Measurements from ENCODE around the gene NRXN3.

DNA sequence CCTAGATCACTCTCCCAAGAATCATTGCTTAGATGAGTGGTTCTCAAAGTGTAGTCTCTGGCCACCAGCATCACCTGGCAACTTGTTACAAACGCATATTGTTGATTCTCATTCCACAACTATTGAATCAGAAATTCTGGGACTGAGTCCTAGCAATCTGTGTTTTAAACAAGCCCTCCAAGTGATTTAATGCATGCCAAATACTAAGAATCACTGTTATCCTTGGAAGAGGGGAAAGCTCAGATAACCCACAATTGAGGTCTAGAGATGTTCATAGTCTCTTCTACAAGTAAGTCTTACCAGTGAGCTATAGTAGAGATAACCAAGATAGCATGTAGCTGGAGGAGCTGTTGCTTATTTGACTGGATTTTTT is 1374.5 kb downstream of the NRXN3 start:
- TF ChIP-seq YY1 (IDR thresholded peaks at IDR 0.05; ENCODE audit: low read depth): no peak
- no peak for TF ChIP-seq TAF1 (IDR thresholded peaks at IDR 0.05; ENCODE audit: borderline replicate concordance, low read depth, low read length)
- TF ChIP-seq, protein P1, sequence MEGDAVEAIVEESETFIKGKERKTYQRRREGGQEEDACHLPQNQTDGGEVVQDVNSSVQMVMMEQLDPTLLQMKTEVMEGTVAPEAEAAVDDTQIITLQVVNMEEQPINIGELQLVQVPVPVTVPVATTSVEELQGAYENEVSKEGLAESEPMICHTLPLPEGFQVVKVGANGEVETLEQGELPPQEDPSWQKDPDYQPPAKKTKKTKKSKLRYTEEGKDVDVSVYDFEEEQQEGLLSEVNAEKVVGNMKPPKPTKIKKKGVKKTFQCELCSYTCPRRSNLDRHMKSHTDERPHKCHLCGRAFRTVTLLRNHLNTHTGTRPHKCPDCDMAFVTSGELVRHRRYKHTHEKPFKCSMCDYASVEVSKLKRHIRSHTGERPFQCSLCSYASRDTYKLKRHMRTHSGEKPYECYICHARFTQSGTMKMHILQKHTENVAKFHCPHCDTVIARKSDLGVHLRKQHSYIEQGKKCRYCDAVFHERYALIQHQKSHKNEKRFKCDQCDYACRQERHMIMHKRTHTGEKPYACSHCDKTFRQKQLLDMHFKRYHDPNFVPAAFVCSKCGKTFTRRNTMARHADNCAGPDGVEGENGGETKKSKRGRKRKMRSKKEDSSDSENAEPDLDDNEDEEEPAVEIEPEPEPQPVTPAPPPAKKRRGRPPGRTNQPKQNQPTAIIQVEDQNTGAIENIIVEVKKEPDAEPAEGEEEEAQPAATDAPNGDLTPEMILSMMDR (IDR thresholded peaks at IDR 0.05): no peak
- TF ChIP-seq EP300 (IDR thresholded peaks at IDR 0.05; ENCODE audit: borderline replicate concordance in 1 of 2, low read depth in 1 of 2, low read length in 1 of 2): 0 out of 4 replicates have a peak, but pooled peaks of 1 of the 2 experiments have one; percentile 17
- no peak for TF ChIP-seq RXRA (IDR thresholded peaks at IDR 0.05; ENCODE audit: borderline replicate concordance, low read depth)
- TF ChIP-seq RFX5 (IDR thresholded peaks at IDR 0.05; ENCODE audit: low read length): no peak
- TF ChIP-seq, protein P2, sequence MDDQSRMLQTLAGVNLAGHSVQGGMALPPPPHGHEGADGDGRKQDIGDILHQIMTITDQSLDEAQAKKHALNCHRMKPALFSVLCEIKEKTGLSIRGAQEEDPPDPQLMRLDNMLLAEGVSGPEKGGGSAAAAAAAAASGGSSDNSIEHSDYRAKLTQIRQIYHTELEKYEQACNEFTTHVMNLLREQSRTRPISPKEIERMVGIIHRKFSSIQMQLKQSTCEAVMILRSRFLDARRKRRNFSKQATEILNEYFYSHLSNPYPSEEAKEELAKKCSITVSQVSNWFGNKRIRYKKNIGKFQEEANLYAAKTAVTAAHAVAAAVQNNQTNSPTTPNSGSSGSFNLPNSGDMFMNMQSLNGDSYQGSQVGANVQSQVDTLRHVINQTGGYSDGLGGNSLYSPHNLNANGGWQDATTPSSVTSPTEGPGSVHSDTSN (IDR thresholded peaks at IDR 0.05): peak; percentile 63
- TF ChIP-seq, protein P3, sequence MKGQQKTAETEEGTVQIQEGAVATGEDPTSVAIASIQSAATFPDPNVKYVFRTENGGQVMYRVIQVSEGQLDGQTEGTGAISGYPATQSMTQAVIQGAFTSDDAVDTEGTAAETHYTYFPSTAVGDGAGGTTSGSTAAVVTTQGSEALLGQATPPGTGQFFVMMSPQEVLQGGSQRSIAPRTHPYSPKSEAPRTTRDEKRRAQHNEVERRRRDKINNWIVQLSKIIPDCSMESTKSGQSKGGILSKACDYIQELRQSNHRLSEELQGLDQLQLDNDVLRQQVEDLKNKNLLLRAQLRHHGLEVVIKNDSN (IDR thresholded peaks at IDR 0.05; ENCODE audit: borderline replicate concordance, low read depth): no peak
- TF ChIP-seq TCF12 (IDR thresholded peaks at IDR 0.05): peak; percentile 57
- TF ChIP-seq NFIC (IDR thresholded peaks at IDR 0.05; ENCODE audit: borderline replicate concordance): peak; percentile 65
- no peak for TF ChIP-seq POLR2AphosphoS5 (IDR thresholded peaks at IDR 0.05; ENCODE audit: low read depth, low read length)
- TF ChIP-seq SIN3A (IDR thresholded peaks at IDR 0.05; ENCODE audit: borderline replicate concordance, low read depth, low read length): no peak
- TF ChIP-seq MEF2A (IDR thresholded peaks at IDR 0.05; ENCODE audit: borderline replicate concordance, low read depth): no peak

All from SK-N-SH (cell line).